Mesenchymal stem cell (in vitro differentiated cells and primary cell): ENCODE measurements around the gene SLC25A31.

Source experiments
- DNase-seq: peaks from one replicate; pipeline ENCODE4 v3.0.0-alpha.2; 2013
- H2AFZ ChIP-seq: one replicate; pipeline ENCODE4 v1.6.1; 2013; ENCODE audit warnings: low read depth, mild to moderate bottlenecking, control low read depth, inconsistent platforms, low read length, moderate library complexity
- H2AK5ac ChIP-seq: 2 replicates; pipeline ENCODE4 v1.6.1; 2013; ENCODE audit warnings: low read length, moderate library complexity, mild to moderate bottlenecking, inconsistent platforms; ENCODE audit not compliant: severe bottlenecking
- H2BK120ac ChIP-seq: one replicate; pipeline ENCODE4 v1.6.1; 2013; ENCODE audit warnings: low read depth, mild to moderate bottlenecking, inconsistent platforms, low read length, moderate library complexity
- H2BK12ac ChIP-seq, 2 experiments: one replicate each; pipeline ENCODE4 v1.6.1; 2013; ENCODE audit warnings: inconsistent platforms in 2 of 2, low read length in 2 of 2, mild to moderate bottlenecking in 2 of 2, moderate library complexity in 2 of 2, control low read depth in 1 of 2
- H2BK15ac ChIP-seq: one replicate; pipeline ENCODE4 v1.6.1; 2013; ENCODE audit warnings: mild to moderate bottlenecking, low read depth, inconsistent platforms; ENCODE audit not compliant: poor library complexity, severe bottlenecking
- H2BK5ac ChIP-seq: 2 replicates; pipeline ENCODE4 v1.6.1; 2013; ENCODE audit warnings: low read depth, mild to moderate bottlenecking, low read length, control low read depth, inconsistent platforms; ENCODE audit not compliant: poor library complexity, severe bottlenecking
- H3K14ac ChIP-seq, 2 experiments: one replicate each; pipeline ENCODE4 v1.6.1; 2013; ENCODE audit warnings: inconsistent platforms in 2 of 2, low read length in 2 of 2, control low read depth in 1 of 2, mild to moderate bottlenecking in 1 of 2, moderate library complexity in 1 of 2
- H3K18ac ChIP-seq, 2 experiments: one replicate each; pipeline ENCODE4 v1.6.1; 2013; ENCODE audit warnings: inconsistent platforms in 2 of 2, low read length in 2 of 2, control low read depth in 1 of 2, low read depth in 1 of 2, mild to moderate bottlenecking in 1 of 2
- H3K23ac ChIP-seq, 2 experiments: one replicate each; pipeline ENCODE4 v1.6.1; 2013; ENCODE audit warnings: inconsistent platforms in 2 of 2, low read length in 2 of 2, mild to moderate bottlenecking in 2 of 2, moderate library complexity in 2 of 2, control low read depth in 1 of 2
- H3K27ac ChIP-seq: 2 replicates; pipeline ENCODE4 v1.5.1; 2013; ENCODE audit warnings: mild to moderate bottlenecking, moderate library complexity, low read length, control low read depth, inconsistent platforms; ENCODE audit not compliant: poor library complexity, severe bottlenecking
- H3K27me3 ChIP-seq, 2 experiments: 2 replicates each; pipeline versions ENCODE4 v1.6.1 to v1.7.0; 2013; ENCODE audit warnings: low read length in 2 of 2, mild to moderate bottlenecking in 2 of 2, moderate library complexity in 2 of 2, control low read depth in 1 of 2, inconsistent platforms in 1 of 2; ENCODE audit not compliant: control insufficient read depth in 1 of 2, insufficient read depth in 1 of 2
- H3K36me3 ChIP-seq, 2 experiments: 2 replicates each; pipeline versions ENCODE4 v1.6.1 to v1.7.0; 2013; ENCODE audit warnings: low read length in 2 of 2, control low read depth in 1 of 2, inconsistent platforms in 1 of 2, low read depth in 1 of 2, mild to moderate bottlenecking in 1 of 2; ENCODE audit not compliant: insufficient read depth in 2 of 2, control insufficient read depth in 1 of 2
- H3K4ac ChIP-seq, 2 experiments: one replicate each; pipeline ENCODE4 v1.6.1; 2013; ENCODE audit warnings: inconsistent platforms in 2 of 2, low read length in 2 of 2, mild to moderate bottlenecking in 2 of 2, moderate library complexity in 2 of 2, control low read depth in 1 of 2, low read depth in 1 of 2
- H3K4me1 ChIP-seq: 2 replicates; pipeline ENCODE4 v1.6.1; 2013; ENCODE audit warnings: low read depth, low read length, control low read depth; ENCODE audit not compliant: control insufficient read depth, insufficient read depth
- H3K4me2 ChIP-seq: 2 replicates; pipeline ENCODE4 v1.6.1; 2013; ENCODE audit warnings: low read length, mild to moderate bottlenecking, inconsistent platforms; ENCODE audit not compliant: poor library complexity, severe bottlenecking
- H3K4me3 ChIP-seq, 2 experiments: 2 replicates each; pipeline versions ENCODE4 v1.5.1 to v1.7.0; 2013; ENCODE audit warnings: low read length in 2 of 2, mild to moderate bottlenecking in 2 of 2, control low read depth in 1 of 2, low read depth in 1 of 2; ENCODE audit not compliant: insufficient read depth in 1 of 2
- H3K79me1 ChIP-seq: replicated peaks from 2 replicates; pipeline ENCODE4 v1.6.1; 2013; ENCODE audit warnings: mild to moderate bottlenecking, control low read depth, low read length, inconsistent platforms; ENCODE audit not compliant: poor library complexity, severe bottlenecking
- H3K9ac ChIP-seq: 2 replicates; pipeline ENCODE4 v1.7.0; 2013; ENCODE audit warnings: mild to moderate bottlenecking, low read length, moderate library complexity
- H3K9me3 ChIP-seq: 2 replicates; pipeline ENCODE4 v1.7.0; 2013; ENCODE audit warnings: mild to moderate bottlenecking, low read length; ENCODE audit not compliant: control insufficient read depth
- H4K8ac ChIP-seq: one replicate; pipeline ENCODE4 v1.6.1; 2013; ENCODE audit warnings: inconsistent platforms, mild to moderate bottlenecking, low read length, moderate library complexity
- H4K91ac ChIP-seq: one replicate; pipeline ENCODE4 v1.6.1; 2013; ENCODE audit warnings: mild to moderate bottlenecking, low read length, inconsistent platforms
- WGBS: methylation state at CpG from one replicate; pipeline ENCODE4 v1.1.7; 2013; ENCODE audit warnings: mixed read lengths; 5-methylcytosine and 5-hydroxymethylcytosine counted together

Gene SLC25A31

GRCh38 chr4:127698789-127699200 lies 31.4 kb upstream of the SLC25A31 start:
- H2BK120ac ChIP-seq: no peak overlapping the region
- 93% methylated on average over 4 of the region's 4 CpGs for WGBS
- H3K27me3 ChIP-seq: no peaks in the 10 kb centered on the region
- H3K36me3 ChIP-seq: no peaks in the 10 kb centered on the region
- DNase-seq: peak; percentile 31
- H3K4ac ChIP-seq: no peak overlapping the region
- no peak overlapping the region for H3K4me3 ChIP-seq
- H2BK5ac ChIP-seq: no peak overlapping the region
- no peak overlapping the region for H3K14ac ChIP-seq
- no peak overlapping the region for H3K4me2 ChIP-seq
- no peak overlapping the region for H2AK5ac ChIP-seq
- H2BK15ac ChIP-seq: no peak overlapping the region
- no peaks in the 10 kb centered on the region for H3K4me1 ChIP-seq
- peaks cover 3% of the 10 kb centered on the region for H3K9me3 ChIP-seq
- no peak overlapping the region for H2BK12ac ChIP-seq
- H3K9ac ChIP-seq: no peak overlapping the region
- no peak overlapping the region for H4K91ac ChIP-seq
- no peak overlapping the region for H3K18ac ChIP-seq
- no peak overlapping the region for H3K27ac ChIP-seq
- no peak overlapping the region for H4K8ac ChIP-seq
- no peak overlapping the region for H2AFZ ChIP-seq
- H3K23ac ChIP-seq: no peak overlapping the region
- no peaks in the 10 kb centered on the region for H3K79me1 ChIP-seq

GRCh38 chr4:127708985-127709384 lies 21.2 kb upstream of the SLC25A31 start:
- H2BK5ac ChIP-seq: no peak overlapping the region
- no peak overlapping the region for H3K23ac ChIP-seq
- no peak overlapping the region for H3K4me3 ChIP-seq
- no peak overlapping the region for H2BK15ac ChIP-seq
- H3K4ac ChIP-seq: no peak overlapping the region
- H3K79me1 ChIP-seq: no peaks in the 10 kb centered on the region
- no peak overlapping the region for H2BK12ac ChIP-seq
- no peaks in the 10 kb centered on the region for H3K27me3 ChIP-seq
- no peak overlapping the region for H2AK5ac ChIP-seq
- no peak overlapping the region for H2AFZ ChIP-seq
- H3K4me2 ChIP-seq: peak overlapping the region; percentile 23
- 78% methylated on average over 3 of the region's 5 CpGs for WGBS
- H3K27ac ChIP-seq: peak overlapping the region; percentile 46
- peaks cover 5 to 8% of the 10 kb centered on the region in 2 experiments for H3K36me3 ChIP-seq
- H2BK120ac ChIP-seq: no peak overlapping the region
- no peak overlapping the region for H4K91ac ChIP-seq
- DNase-seq: peak; percentile 47
- no peak overlapping the region for H4K8ac ChIP-seq
- peaks cover 4% of the 10 kb centered on the region for H3K4me1 ChIP-seq
- H3K14ac ChIP-seq: no peak overlapping the region
- no peak overlapping the region for H3K18ac ChIP-seq
- H3K9me3 ChIP-seq: no peaks in the 10 kb centered on the region
- H3K9ac ChIP-seq: no peak overlapping the region

- Histone ChIP-seq H3K27me3 (no peaks in the 10 kb centered on the region), H3K36me3 (peaks cover 5 to 8% of the 10 kb centered on the region in 2 experiments), H4K8ac (no peak overlapping the region), H3K4ac (no peak overlapping the region), H2AK5ac (no peak overlapping the region), H2AFZ (no peak overlapping the region), H3K9me3 (no peaks in the 10 kb centered on the region), H3K79me1 (no peaks in the 10 kb centered on the region), H3K18ac (no peak overlapping the region), H2BK5ac (no peak overlapping the region), H3K9ac (no peak overlapping the region), H3K4me2 (no peak overlapping the region), H2BK15ac (no peak overlapping the region), H2BK12ac (no peak overlapping the region), H2BK120ac (no peak overlapping the region), H3K4me3 (no peak overlapping the region), H3K23ac (no peak overlapping the region), H3K14ac (no peak overlapping the region), H4K91ac (no peak overlapping the region), H3K27ac (no peak overlapping the region), H3K4me1 (peaks cover 4% of the 10 kb centered on the region)
- WGBS: no CpG with 5 or more reads among the region's 3 CpGs
- DNase-seq: no peak
Measured at GRCh38 chr4:127709456-127709855, 20.7 kb upstream of the SLC25A31 start.

GRCh38 chr4:127731406-127731805 lies 1.2 kb downstream of the SLC25A31 start:
- Histone ChIP-seq H3K23ac (no peak overlapping the region), H2AK5ac (no peak overlapping the region), H3K9ac (no peak overlapping the region), H4K91ac (no peak overlapping the region), H3K18ac (no peak overlapping the region), H3K4ac (no peak overlapping the region), H3K4me1 (peaks cover 3% of the 10 kb centered on the region), H2BK15ac (no peak overlapping the region), H2BK5ac (no peak overlapping the region), H3K4me3 (no peak overlapping the region), H3K4me2 (no peak overlapping the region), H4K8ac (no peak overlapping the region), H2AFZ (no peak overlapping the region), H3K27ac (no peak overlapping the region), H3K27me3 (no peaks in the 10 kb centered on the region), H3K9me3 (no peaks in the 10 kb centered on the region), H2BK12ac (no peak overlapping the region), H3K36me3 (peaks cover 0 to 8% of the 10 kb centered on the region in 2 experiments), H3K14ac (no peak overlapping the region), H2BK120ac (no peak overlapping the region), H3K79me1 (no peaks in the 10 kb centered on the region)
- 94% methylated on average over 19 of the region's 19 CpGs for WGBS
- no peak for DNase-seq
